WERI-Rb-1 (cell line): ENCODE measurements around the gene HEXIM1.

Experiments
- DNase-seq: peaks from one replicate; pipeline ENCODE4 v3.0.0-alpha.2; 2020
- H3K27ac ChIP-seq: fragments of 250-450 bp; sonication (Bioruptor Pico); 2 replicates; pipeline ENCODE4 v1.5.1; 2020; ENCODE audit warnings: mild to moderate bottlenecking, moderate library complexity
- H3K27me3 ChIP-seq: fragments of 250-450 bp; sonication (Bioruptor Pico); 2 replicates; pipeline ENCODE4 v1.5.1; 2021; ENCODE audit warnings: mild to moderate bottlenecking, low read depth, moderate library complexity; ENCODE audit not compliant: insufficient read depth, severe bottlenecking
- H3K36me3 ChIP-seq: fragments of 250-450 bp; sonication (Bioruptor Pico); 2 replicates; pipeline ENCODE4 v1.5.1; 2020; ENCODE audit warnings: mild to moderate bottlenecking, moderate library complexity
- H3K4me3 ChIP-seq: 2 replicates; pipeline ENCODE4 v1.5.1; 2011; ENCODE audit warnings: low read depth, mild to moderate bottlenecking, control low read depth, low read length
- H3K9me3 ChIP-seq: fragments of 250-450 bp; sonication (Bioruptor Pico); 2 replicates; pipeline ENCODE4 v1.5.1; 2021; ENCODE audit warnings: mild to moderate bottlenecking, moderate library complexity; ENCODE audit not compliant: severe bottlenecking
- TF ChIP-seq, protein P1 (sequence below): IDR thresholded peaks from 2 replicates; pipeline ENCODE4 v1.5.1; 2011; ENCODE audit warnings: low read depth, mild to moderate bottlenecking, control low read depth, inconsistent platforms, low read length

Gene HEXIM1

DNA sequence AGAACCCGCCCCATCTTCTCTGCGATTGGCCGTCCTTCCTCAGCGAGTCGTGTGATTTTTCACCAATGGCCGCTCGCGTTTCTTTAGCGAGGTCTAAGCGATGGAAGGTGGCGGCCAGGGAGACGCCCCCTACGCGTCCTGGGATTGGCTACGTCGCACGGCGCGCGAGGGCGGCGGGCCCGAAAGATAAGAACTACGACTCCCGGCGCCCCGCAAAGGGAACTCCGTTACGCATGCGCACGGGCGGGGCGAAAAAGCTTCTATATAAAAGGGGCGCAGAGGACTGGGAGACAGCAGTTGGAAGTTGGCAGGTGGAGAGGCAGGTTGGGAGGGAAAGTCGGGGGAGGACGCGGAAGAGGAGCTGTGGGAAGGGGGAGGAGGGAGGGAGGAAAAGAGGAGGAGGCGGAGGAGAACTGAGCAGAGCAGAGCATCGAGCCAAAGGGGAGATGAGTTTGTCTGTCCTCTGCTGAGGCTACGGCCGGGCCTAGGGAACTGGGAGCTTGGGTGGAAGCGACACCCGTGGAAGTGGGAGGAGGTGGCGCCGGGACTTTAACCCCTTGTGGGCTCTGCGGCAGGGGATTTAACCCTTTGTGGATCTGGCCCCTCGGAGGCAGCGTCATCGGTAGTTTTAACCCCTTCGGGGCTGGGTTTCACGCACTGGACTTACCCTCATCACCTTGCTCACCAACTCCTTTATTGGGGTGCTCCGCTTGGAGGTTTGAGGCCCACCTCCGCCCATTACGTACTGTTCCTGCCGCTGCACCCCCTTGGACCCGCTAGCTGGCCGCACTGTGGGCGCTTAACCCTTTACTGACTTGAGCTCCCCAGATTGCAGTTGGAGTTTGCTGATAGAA lies at the start of gene HEXIM1:
HEXIM1 (plus strand) TSS at position 293 of the 854 bp plus-strand sequence. CDS start 716 bp downstream, outside the sequence.
- DNase-seq, result peak; percentile 100
- H3K27me3 ChIP-seq, result no peaks in the 10 kb centered on the region
- TF ChIP-seq, protein P1, sequence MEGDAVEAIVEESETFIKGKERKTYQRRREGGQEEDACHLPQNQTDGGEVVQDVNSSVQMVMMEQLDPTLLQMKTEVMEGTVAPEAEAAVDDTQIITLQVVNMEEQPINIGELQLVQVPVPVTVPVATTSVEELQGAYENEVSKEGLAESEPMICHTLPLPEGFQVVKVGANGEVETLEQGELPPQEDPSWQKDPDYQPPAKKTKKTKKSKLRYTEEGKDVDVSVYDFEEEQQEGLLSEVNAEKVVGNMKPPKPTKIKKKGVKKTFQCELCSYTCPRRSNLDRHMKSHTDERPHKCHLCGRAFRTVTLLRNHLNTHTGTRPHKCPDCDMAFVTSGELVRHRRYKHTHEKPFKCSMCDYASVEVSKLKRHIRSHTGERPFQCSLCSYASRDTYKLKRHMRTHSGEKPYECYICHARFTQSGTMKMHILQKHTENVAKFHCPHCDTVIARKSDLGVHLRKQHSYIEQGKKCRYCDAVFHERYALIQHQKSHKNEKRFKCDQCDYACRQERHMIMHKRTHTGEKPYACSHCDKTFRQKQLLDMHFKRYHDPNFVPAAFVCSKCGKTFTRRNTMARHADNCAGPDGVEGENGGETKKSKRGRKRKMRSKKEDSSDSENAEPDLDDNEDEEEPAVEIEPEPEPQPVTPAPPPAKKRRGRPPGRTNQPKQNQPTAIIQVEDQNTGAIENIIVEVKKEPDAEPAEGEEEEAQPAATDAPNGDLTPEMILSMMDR, result no peak
- peak within 1 kb of the TSS; percentile 74 for H3K4me3 ChIP-seq
- H3K9me3 ChIP-seq, result no peaks in the 10 kb centered on the region
- H3K27ac ChIP-seq, result peak within 1 kb of the TSS; percentile 99
- H3K36me3 ChIP-seq, result no peaks in the 10 kb centered on the region

GRCh38 chr17:45098869-45099616 lies 49.2 kb upstream of the HEXIM1 start:
- Histone ChIP-seq H3K9me3 (no peaks in the 10 kb centered on the region), H3K27ac (no peak overlapping the region), H3K4me3 (no peak overlapping the region), H3K27me3 (no peaks in the 10 kb centered on the region), H3K36me3 (peaks cover 91% of the 10 kb centered on the region)
- DNase-seq, result peak; percentile 96
- TF ChIP-seq, protein P1, result peak; percentile 99

- H3K9me3 ChIP-seq, result no peaks in the 10 kb centered on the region
- H3K4me3 ChIP-seq, result no peak overlapping the region
- peak overlapping the region; percentile 58 for H3K27ac ChIP-seq
- H3K36me3 ChIP-seq, result peaks cover 89% of the 10 kb centered on the region
- no peaks in the 10 kb centered on the region for H3K27me3 ChIP-seq
- DNase-seq, result no peak
- TF ChIP-seq, protein P1, result no peak
Observed at GRCh38 chr17:45101546-45101882, 46.8 kb upstream of the HEXIM1 start.

GRCh38 chr17:45101883-45102811 lies 46.1 kb upstream of the HEXIM1 start:
- TF ChIP-seq, protein P1, result no peak
- Histone ChIP-seq H3K36me3 (peaks cover 89% of the 10 kb centered on the region), H3K9me3 (no peaks in the 10 kb centered on the region), H3K4me3 (no peak overlapping the region), H3K27ac (peak overlapping the region; percentile 58), H3K27me3 (no peaks in the 10 kb centered on the region)
- no peak for DNase-seq

GRCh38 chr17:45102856-45103255 lies 45.4 kb upstream of the HEXIM1 start:
- Histone ChIP-seq H3K27ac (peak overlapping the region; percentile 58), H3K36me3 (peaks cover 89% of the 10 kb centered on the region), H3K4me3 (no peak overlapping the region), H3K27me3 (no peaks in the 10 kb centered on the region), H3K9me3 (no peaks in the 10 kb centered on the region)
- no peak for DNase-seq
- TF ChIP-seq, protein P1, result no peak
